Measurements from ENCODE around the gene PARD3. TPM values are rescaled to one million over a fixed set of nuclear protein-coding genes. Genes with fewer than 3 reads are reported as not detected.

The PARD3 gene
- polyA plus RNA-seq, 2 of the 4 experiments (the other 2 are of a cell fraction) = 110 to 200 TPM

- 91% methylated on average over 7 of the region's 7 CpGs for WGBS (ENCODE audit: missing lambda C conversion rate)
- CTCF ChIA-PET = interaction anchor here (2.0 kb wide), 1 partner anchor 50 kb away, joined by 7 read pairs; no protein-coding TSS in a partner anchor
Observed at GRCh38 chr10:34682580-34682979, 132.5 kb downstream of the PARD3 start.

GRCh38 chr10:34681933-34682332 is 133.2 kb downstream of the PARD3 start:
- no peaks in the 10 kb centered on the region for H3K9me3 ChIP-seq
- H3K4me3 ChIP-seq = no peak overlapping the region
- no peak overlapping the region for H3K4me2 ChIP-seq
- ChIA-PET POLR2A (no interaction called here), CTCF (interaction anchor here (0.6 to 2.2 kb wide), 6 partner anchors 15 to 631 kb away, joined by 3 to 11 read pairs (median 4); no protein-coding TSS in a partner anchor)
- no peak overlapping the region for H3K27ac ChIP-seq
- H3K4me1 ChIP-seq = peaks cover 4% of the 10 kb centered on the region; the same call in 2 of the 3 replicates
- ATAC-seq (no peak), DNase-seq (ENCODE audit: low read depth in 1 of 2, low spot score in 1 of 2) (no peak), FAIRE-seq (no peak)
- TF ChIP-seq MAFK (IDR thresholded peaks at IDR 0.05; ENCODE audit: partially characterized antibody) (no peak), PBX3 (IDR thresholded peaks at IDR 0.05) (no peak), FOSB (CRISPR knock-in tag; IDR thresholded peaks at IDR 0.05) (no peak), CHD2 (IDR thresholded peaks at IDR 0.05; ENCODE audit: low read length, partially characterized antibody) (no peak), FOXS1 (CRISPR knock-in tag; IDR thresholded peaks at IDR 0.05) (no peak), EP300 (IDR thresholded peaks at IDR 0.05) (no peak), POLR2A (IDR thresholded peaks at IDR 0.05; ENCODE audit: low read length) (no peak), TP53 (CRISPR knock-in tag; IDR thresholded peaks at IDR 0.05) (no peak)
- TF ChIP-seq, protein P1, sequence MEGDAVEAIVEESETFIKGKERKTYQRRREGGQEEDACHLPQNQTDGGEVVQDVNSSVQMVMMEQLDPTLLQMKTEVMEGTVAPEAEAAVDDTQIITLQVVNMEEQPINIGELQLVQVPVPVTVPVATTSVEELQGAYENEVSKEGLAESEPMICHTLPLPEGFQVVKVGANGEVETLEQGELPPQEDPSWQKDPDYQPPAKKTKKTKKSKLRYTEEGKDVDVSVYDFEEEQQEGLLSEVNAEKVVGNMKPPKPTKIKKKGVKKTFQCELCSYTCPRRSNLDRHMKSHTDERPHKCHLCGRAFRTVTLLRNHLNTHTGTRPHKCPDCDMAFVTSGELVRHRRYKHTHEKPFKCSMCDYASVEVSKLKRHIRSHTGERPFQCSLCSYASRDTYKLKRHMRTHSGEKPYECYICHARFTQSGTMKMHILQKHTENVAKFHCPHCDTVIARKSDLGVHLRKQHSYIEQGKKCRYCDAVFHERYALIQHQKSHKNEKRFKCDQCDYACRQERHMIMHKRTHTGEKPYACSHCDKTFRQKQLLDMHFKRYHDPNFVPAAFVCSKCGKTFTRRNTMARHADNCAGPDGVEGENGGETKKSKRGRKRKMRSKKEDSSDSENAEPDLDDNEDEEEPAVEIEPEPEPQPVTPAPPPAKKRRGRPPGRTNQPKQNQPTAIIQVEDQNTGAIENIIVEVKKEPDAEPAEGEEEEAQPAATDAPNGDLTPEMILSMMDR (IDR thresholded peaks at IDR 0.05) = no peak
- WGBS (ENCODE audit: missing lambda C conversion rate) = 84% methylated on average over 5 of the region's 5 CpGs

More at GRCh38 chr10:34682580-34682979, 132.5 kb downstream of the PARD3 start:
- Histone ChIP-seq H3K4me3 (no peak overlapping the region), H3K4me2 (no peak overlapping the region), H3K27ac (no peak overlapping the region), H3K9me3 (no peaks in the 10 kb centered on the region), H3K4me1 (peaks cover 10% of the 10 kb centered on the region)
- DNase-seq (ENCODE audit: low read depth in 1 of 2, low spot score in 1 of 2) = no peak
- TF ChIP-seq RAD21 (conservative IDR thresholded peaks at IDR 0.05 in 1 of 2, IDR thresholded peaks at IDR 0.05 in 1 of 2) = no peak
- no peak for TF ChIP-seq CBX2 (IDR thresholded peaks at IDR 0.05; ENCODE audit: borderline replicate concordance, low read depth)
- no peak for TF ChIP-seq SREBF2 (IDR thresholded peaks at IDR 0.05)
- no peak for TF ChIP-seq EP300 (IDR thresholded peaks at IDR 0.05)
- TF ChIP-seq SMC3 (IDR thresholded peaks at IDR 0.05) = no peak
- no peak for TF ChIP-seq RFX5 (IDR thresholded peaks at IDR 0.05)
- no peak for TF ChIP-seq EHMT2 (IDR thresholded peaks at IDR 0.05; ENCODE audit: low read depth)
- no peak for TF ChIP-seq ATOH8 (CRISPR knock-in tag; IDR thresholded peaks at IDR 0.05; ENCODE audit: low read depth)
- TF ChIP-seq MAX (IDR thresholded peaks at IDR 0.05) = no peak
- no peak for TF ChIP-seq CEBPB (IDR thresholded peaks at IDR 0.05)
- ATAC-seq = no peak
- POLR2A ChIA-PET = no interaction called here
- no peak for FAIRE-seq

DNA sequence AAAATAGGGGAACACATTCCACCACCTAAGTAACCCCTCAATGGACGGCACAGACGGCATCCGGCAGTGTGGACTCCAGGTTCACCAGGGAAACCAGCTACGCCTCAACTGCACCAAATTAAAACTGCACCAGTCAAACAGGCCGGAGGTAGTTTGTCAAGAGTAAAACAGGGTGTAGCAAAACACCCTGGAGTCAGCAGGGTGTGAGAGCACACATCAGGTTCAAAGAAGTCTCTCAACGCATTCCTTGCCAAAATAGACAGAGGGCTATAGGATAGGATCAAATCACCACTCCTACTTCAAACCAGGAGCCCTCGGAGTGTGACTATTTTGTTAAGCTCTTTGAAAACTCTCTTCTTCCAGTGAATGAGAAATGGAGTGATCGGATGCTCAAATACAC is 135.9 kb downstream of the PARD3 start:
- Histone ChIP-seq H3K4me1 (peaks cover 4% of the 10 kb centered on the region; the same call in 2 of the 3 replicates), H3K9me3 (no peaks in the 10 kb centered on the region), H3K4me3 (no peak overlapping the region), H3K27ac (0 out of 6 replicates have a peak overlapping the region, but pooled peaks of 1 of the 2 experiments have one; percentile 6), H3K4me2 (no peak overlapping the region)
- 93% methylated on average over 8 of the region's 8 CpGs for WGBS (ENCODE audit: missing lambda C conversion rate)
- ATAC-seq = no peak
- CTCF ChIA-PET = no interaction called here
- POLR2A ChIA-PET = no interaction called here
- FAIRE-seq = no peak
- no peak for DNase-seq (ENCODE audit: low read depth in 1 of 2, low spot score in 1 of 2)
- TF ChIP-seq GATA3 (IDR thresholded peaks at IDR 0.05; ENCODE audit: borderline replicate concordance) = no peak
- TF ChIP-seq FOXS1 (CRISPR knock-in tag; IDR thresholded peaks at IDR 0.05) = no peak
- no peak for TF ChIP-seq REST (IDR thresholded peaks at IDR 0.05)
- no peak for TF ChIP-seq USF2 (IDR thresholded peaks at IDR 0.05)
- TF ChIP-seq ATOH8 (CRISPR knock-in tag; IDR thresholded peaks at IDR 0.05; ENCODE audit: low read depth) = no peak
- TF ChIP-seq ZNF302 (CRISPR knock-in tag; IDR thresholded peaks at IDR 0.05) = no peak
- no peak for TF ChIP-seq KDM5A (IDR thresholded peaks at IDR 0.05)
- no peak for TF ChIP-seq NPAS2 (CRISPR knock-in tag; IDR thresholded peaks at IDR 0.05; ENCODE audit: borderline replicate concordance)
- no peak for TF ChIP-seq FOSL2 (IDR thresholded peaks at IDR 0.05)
- no peak for TF ChIP-seq FOSL2 (CRISPR knock-in tag; IDR thresholded peaks at IDR 0.05)
- TF ChIP-seq RFX5 (IDR thresholded peaks at IDR 0.05) = no peak
- no peak for TF ChIP-seq CBX2 (IDR thresholded peaks at IDR 0.05; ENCODE audit: borderline replicate concordance, low read depth)

All from A549 (cell line).